ENCODE measurements around the gene ACSM5.

GRCh38 chr16:20398603-20399002, 10.7 kb upstream of the ACSM5 start:
- no peak for TF ChIP-seq ZFP30 (CRISPR knock-in tag; IDR thresholded peaks at IDR 0.05)
- TF ChIP-seq ARNTL (CRISPR knock-in tag; IDR thresholded peaks at IDR 0.05; ENCODE audit: borderline replicate concordance, low read depth) = no peak
- no peak for TF ChIP-seq ZNF565 (CRISPR knock-in tag; conservative IDR thresholded peaks at IDR 0.05; ENCODE audit: low read depth)
- TF ChIP-seq CREB5 (CRISPR knock-in tag; IDR thresholded peaks at IDR 0.05; ENCODE audit: low read depth) = no peak
- TF ChIP-seq PATZ1 (CRISPR knock-in tag; IDR thresholded peaks at IDR 0.05; ENCODE audit: borderline replicate concordance) = no peak
- no peak for TF ChIP-seq TOX (CRISPR knock-in tag; IDR thresholded peaks at IDR 0.05; ENCODE audit: borderline replicate concordance)
- no peak for TF ChIP-seq TCF4 (CRISPR knock-in tag; IDR thresholded peaks at IDR 0.05; ENCODE audit: borderline replicate concordance)
- TF ChIP-seq ZFP3 (CRISPR knock-in tag; IDR thresholded peaks at IDR 0.05) = no peak
- no peak for TF ChIP-seq CSRNP3 (CRISPR knock-in tag; IDR thresholded peaks at IDR 0.05)
- TF ChIP-seq ZNF8 (CRISPR knock-in tag; IDR thresholded peaks at IDR 0.05) = no peak
- TF ChIP-seq ZC3H10 (CRISPR knock-in tag; IDR thresholded peaks at IDR 0.05) = no peak
- no peak for TF ChIP-seq RARB (CRISPR knock-in tag; IDR thresholded peaks at IDR 0.05)
- no peak for TF ChIP-seq ZNF70 (CRISPR knock-in tag; IDR thresholded peaks at IDR 0.05)
- no peak for TF ChIP-seq TSHZ2 (CRISPR knock-in tag; IDR thresholded peaks at IDR 0.05)

Data from SK-N-SH treated with all-trans-retinoic acid at 6 μM for 48 hours (cell line).